IMR-90 (cell line): Measurements from ENCODE around the gene TNRC6C. TPM values are rescaled to one million over a fixed set of nuclear protein-coding genes. Genes with fewer than 3 reads are reported as not detected.

Experiments
- ATAC-seq: fragments of 200-7000 bp; cut with Tn5 transposase; 2 replicates; pipeline ENCODE4 v1.9.1; 2020; ENCODE audit warnings: low read depth, mild to moderate bottlenecking, moderate library complexity
- BruUV-seq: library from RNA; stranded (reverse); fragments of 400-500 nt; replicated peaks from 2 replicates; lab custom pipeline; 2021; lab: Mats Ljungman, UMichigan
- CTCF ChIA-PET: fragments of 300-600 bp; formaldehyde crosslinking; extraction: SDS; loops from one replicate; lab custom pipeline; 2021; ENCODE audit warnings: antibody characterized with exemption; lab: Yijun Ruan, JAX
- POLR2A ChIA-PET: fragments of 300-600 bp; sonication (Branson Sonifier 250); formaldehyde crosslinking; loops from one replicate; lab custom pipeline; 2022; ENCODE audit warnings: antibody characterized with exemption; ENCODE audit not compliant: unreplicated experiment; lab: Charles Lee
- DNase-seq: peaks from one replicate; pipeline ENCODE4 v3.0.0; 2013
- H2AFZ ChIP-seq: replicated peaks from 2 replicates; pipeline ENCODE3; 2013; ENCODE audit warnings: low read length, mild to moderate bottlenecking; ENCODE audit not compliant: poor library complexity
- H2AK5ac ChIP-seq: 2 replicates; pipeline ENCODE4 v1.6.1; 2013; ENCODE audit warnings: low read depth, low read length, inconsistent platforms
- H2AK9ac ChIP-seq: replicated peaks from 2 replicates; pipeline ENCODE3; 2013; ENCODE audit warnings: mild to moderate bottlenecking, low read depth, low read length, moderate library complexity; ENCODE audit not compliant: poor library complexity
- H2BK120ac ChIP-seq: 2 replicates; pipeline ENCODE4 v1.6.1; 2013; ENCODE audit warnings: low read depth, low read length, inconsistent platforms
- H2BK15ac ChIP-seq: 3 replicates; pipeline ENCODE4 v1.6.1; 2013; ENCODE audit warnings: low read depth, low read length, inconsistent platforms
- H2BK20ac ChIP-seq: 2 replicates; pipeline ENCODE4 v1.6.1; 2013; ENCODE audit warnings: low read depth, mild to moderate bottlenecking, inconsistent platforms, low read length, moderate library complexity
- H2BK5ac ChIP-seq: 2 replicates; pipeline ENCODE4 v1.6.1; 2013; ENCODE audit warnings: mild to moderate bottlenecking, low read depth, low read length, inconsistent platforms; ENCODE audit not compliant: poor library complexity, severe bottlenecking
- H3K14ac ChIP-seq: replicated peaks from 2 replicates; pipeline ENCODE4 v1.6.1; 2013; ENCODE audit warnings: low read depth, low read length, inconsistent platforms
- H3K18ac ChIP-seq: 2 replicates; pipeline ENCODE4 v1.6.1; 2013; ENCODE audit warnings: low read depth, low read length, control low read depth
- H3K23ac ChIP-seq: 2 replicates; pipeline ENCODE4 v1.6.1; 2013; ENCODE audit warnings: low read depth, low read length, inconsistent platforms
- H3K27ac ChIP-seq: 2 replicates; pipeline ENCODE4 v1.5.1; 2013; ENCODE audit warnings: mild to moderate bottlenecking, control low read depth, low read length; ENCODE audit not compliant: insufficient read depth
- H3K27me3 ChIP-seq: 2 replicates; pipeline ENCODE4 v1.6.1; 2013; ENCODE audit warnings: low read length; ENCODE audit not compliant: control insufficient read depth, insufficient read depth
- H3K36me3 ChIP-seq: 2 replicates; pipeline ENCODE4 v1.6.1; 2013; ENCODE audit warnings: low read length, mixed read lengths; ENCODE audit not compliant: control insufficient read depth, insufficient read depth
- H3K4ac ChIP-seq: 2 replicates; pipeline ENCODE4 v1.6.1; 2013; ENCODE audit warnings: low read depth, low read length, inconsistent platforms
- H3K4me1 ChIP-seq: 2 replicates; pipeline ENCODE4 v1.6.1; 2013; ENCODE audit warnings: low read length, mixed read lengths; ENCODE audit not compliant: control insufficient read depth, insufficient read depth
- H3K4me2 ChIP-seq: 2 replicates; pipeline ENCODE4 v1.6.1; 2013; ENCODE audit warnings: low read depth, mild to moderate bottlenecking, control low read depth, low read length, moderate library complexity
- H3K4me3 ChIP-seq: 2 replicates; pipeline ENCODE4 v1.5.1; 2013; ENCODE audit warnings: low read depth, mild to moderate bottlenecking, control low read depth, low read length, moderate library complexity; ENCODE audit not compliant: insufficient read depth
- H3K56ac ChIP-seq: 2 replicates; pipeline ENCODE4 v1.6.1; 2013; ENCODE audit warnings: low read length, inconsistent platforms; ENCODE audit not compliant: insufficient read depth; ENCODE audit errors: extremely low read depth
- H3K79me1 ChIP-seq, 2 experiments: 2 replicates each; pipeline ENCODE4 v1.6.1; 2013; ENCODE audit warnings: low read length in 2 of 2, inconsistent platforms in 1 of 2, low read depth in 1 of 2
- H3K9ac ChIP-seq: 2 replicates; pipeline ENCODE4 v1.6.1; 2013; ENCODE audit warnings: low read depth, low read length, control low read depth
- H3K9me1 ChIP-seq: 2 replicates; pipeline ENCODE4 v1.6.1; 2013; ENCODE audit warnings: low read length, inconsistent platforms; ENCODE audit not compliant: insufficient read depth
- H3K9me3 ChIP-seq: 2 replicates; pipeline ENCODE4 v1.6.1; 2013; ENCODE audit warnings: low read length; ENCODE audit not compliant: control insufficient read depth, insufficient read depth
- H4K20me1 ChIP-seq: 2 replicates; pipeline ENCODE4 v1.6.1; 2013; ENCODE audit warnings: low read length, inconsistent platforms; ENCODE audit not compliant: insufficient read depth
- H4K5ac ChIP-seq: 2 replicates; pipeline ENCODE4 v1.6.1; 2013; ENCODE audit warnings: mild to moderate bottlenecking, low read depth, low read length, control low read depth
- H4K8ac ChIP-seq, 2 experiments: 2 replicates each; pipeline ENCODE4 v1.6.1; 2013; ENCODE audit warnings: low read depth in 2 of 2, low read length in 2 of 2, control low read depth in 1 of 2, inconsistent platforms in 1 of 2
- H4K91ac ChIP-seq: 2 replicates; pipeline ENCODE4 v1.6.1; 2013; ENCODE audit warnings: low read depth, low read length, inconsistent platforms; ENCODE audit not compliant: insufficient read depth
- CEBPB ChIP-seq: IDR thresholded peaks from 2 replicates; pipeline ENCODE4 v1.6.1; 2012; ENCODE audit warnings: low read depth, low read length, improper control_type of control experiment
- CHD1 ChIP-seq: IDR thresholded peaks from 2 replicates; pipeline ENCODE4 v1.6.1; 2012; ENCODE audit warnings: low read depth, low read length, improper control_type of control experiment
- ELK1 ChIP-seq: fragments of 150-350 bp; IDR thresholded peaks from 2 replicates; pipeline ENCODE4 v1.6.1; 2016; ENCODE audit warnings: low read depth, mild to moderate bottlenecking, low read length, moderate library complexity, borderline replicate concordance
- FOS ChIP-seq: fragments of 150-350 bp; IDR thresholded peaks from 2 replicates; pipeline ENCODE4 v1.6.1; 2016; ENCODE audit warnings: low read depth, low read length
- MAFK ChIP-seq: IDR thresholded peaks from 2 replicates; pipeline ENCODE4 v1.6.1; 2012; ENCODE audit warnings: low read depth, low read length, improper control_type of control experiment
- MXI1 ChIP-seq: IDR thresholded peaks from 2 replicates; pipeline ENCODE4 v1.6.1; 2012; ENCODE audit warnings: low read depth, mild to moderate bottlenecking, low read length, moderate library complexity, borderline replicate concordance
- POLR2A ChIP-seq: IDR thresholded peaks from 2 replicates; pipeline ENCODE4 v1.6.1; 2012; ENCODE audit warnings: mild to moderate bottlenecking, low read depth, low read length
- RAD21 ChIP-seq: IDR thresholded peaks from 2 replicates; pipeline ENCODE4 v1.6.1; 2012; ENCODE audit warnings: low read length, improper control_type of control experiment
- RCOR1 ChIP-seq: IDR thresholded peaks from 2 replicates; pipeline ENCODE4 v1.6.1; 2012; ENCODE audit warnings: mild to moderate bottlenecking, low read length, improper control_type of control experiment; ENCODE audit not compliant: insufficient replicate concordance
- SMC3 ChIP-seq: fragments of 150-350 bp; IDR thresholded peaks from 2 replicates; pipeline ENCODE4 v1.6.1; 2016; ENCODE audit warnings: low read depth, mild to moderate bottlenecking, antibody characterized with exemption, low read length, moderate library complexity
- USF2 ChIP-seq: fragments of 150-350 bp; IDR thresholded peaks from 2 replicates; pipeline ENCODE4 v1.6.1; 2017; ENCODE audit warnings: mild to moderate bottlenecking, antibody characterized with exemption, low read length, low read depth
- WGBS, 2 experiments: methylation state at CpG; one replicate each; pipeline versions ENCODE4 v1.1.5 to v1.1.7; 2013; ENCODE audit warnings: missing lambda C conversion rate in 2 of 2; ENCODE audit not compliant: insufficient read length in 1 of 2; ENCODE audit errors: extremely low coverage in 2 of 2; 5-methylcytosine and 5-hydroxymethylcytosine counted together
- dilution Hi-C: fragments of 300-500 bp; cut with HindIII; formaldehyde crosslinking; loops from one replicate; pipeline ENCODE4 v1.14.3; 2018; ENCODE audit warnings: low sequenced_read_pairs; ENCODE audit not compliant: unreplicated experiment
- in situ Hi-C: fragments of 300-500 bp; cut with MboI; formaldehyde crosslinking; loops from 3 replicates; pipeline ENCODE4 v1.14.3; 2019; ENCODE audit warnings: low sequenced_read_pairs, inconsistent platforms, mixed read lengths
- intact Hi-C: fragments of 100-400 bp; cut with micrococcal nuclease; formaldehyde crosslinking; loops from 2 replicates; pipeline ENCODE4 v1.10.0; 2022
- polyA plus RNA-seq, 3 experiments: library from polyadenylated mRNA; depleted of rRNA; stranded (reverse); fragments of >200 nt; gene quantifications; 2 replicates each; pipeline ENCODE4 v1.2.3, GENCODE V29; 2012; ENCODE audit warnings: low replicate concordance in 1 of 3
- total RNA-seq: library from RNA; depleted of rRNA; stranded (reverse); fragments of >200 nt; gene quantifications from 2 replicates; pipeline ENCODE4 v1.2.3, GENCODE V29; 2012

The TNRC6C gene
- total and polyA plus RNA-seq, 2 of the 4 experiments (the other 2 are of a cell fraction) = 1.6 to 2.7 TPM

- no peak for TF ChIP-seq RAD21
- TF ChIP-seq CEBPB = no peak
These were observed 13.9 kb upstream of the TNRC6C start (continued) for GRCh38 chr17:77944390-77945222.

- Histone ChIP-seq H3K14ac (no peak overlapping the region), H4K8ac (no peak overlapping the region), H3K79me1 (no peaks in the 10 kb centered on the region), H3K27me3 (peaks cover 25% of the 10 kb centered on the region), H2AK5ac (no peak overlapping the region), H2BK5ac (no peak overlapping the region), H3K18ac (no peak overlapping the region), H3K9ac (no peak overlapping the region), H2BK15ac (no peak overlapping the region), H3K4me3 (no peak overlapping the region), H2AFZ (no peak overlapping the region), H3K4ac (no peak overlapping the region), H2AK9ac (no peak overlapping the region), H3K9me3 (no peaks in the 10 kb centered on the region; the same call in 1 of the 2 replicates), H3K4me1 (no peaks in the 10 kb centered on the region), H3K56ac (no peak overlapping the region), H4K20me1 (no peaks in the 10 kb centered on the region), H4K91ac (no peak overlapping the region), H3K27ac (no peak overlapping the region), H4K5ac (no peak overlapping the region), H3K4me2 (no peak overlapping the region), H2BK120ac (no peak overlapping the region), H3K36me3 (no peaks in the 10 kb centered on the region), H3K23ac (no peak overlapping the region), H3K9me1 (0 out of 2 replicates have a peak, but pooled peaks cover 1% of the 10 kb centered on the region), H2BK20ac (no peak overlapping the region)
- dilution Hi-C loops = no loop called here
- no peak for ATAC-seq
- WGBS, 2 experiments = 100% methylated on average over 1 of the region's 6 CpGs; no CpG with 5 or more reads in 1 of the 2 experiments
- POLR2A ChIA-PET = no interaction called here
- DNase-seq = no peak
- in situ Hi-C loops = no loop called here
- intact Hi-C loops = no loop called here
- CTCF ChIA-PET = no interaction called here
- TF ChIP-seq USF2 = no peak
- no peak for TF ChIP-seq FOS
- TF ChIP-seq POLR2A = no peak
- no peak for TF ChIP-seq ELK1
- no peak for TF ChIP-seq CHD1
- no peak for TF ChIP-seq MAFK
- no peak for TF ChIP-seq RCOR1
- TF ChIP-seq MXI1 = no peak
- TF ChIP-seq SMC3 = no peak
- no TSS peak for BruUV-seq
These were observed 11.4 kb upstream of the TNRC6C start for GRCh38 chr17:77946900-77947645.
